Fibroblast of skin of left quadriceps (primary cell): ENCODE data around the gene CNTNAP2.
A peak's percentile ranks its signal among the peaks of the same experiment; 100 is the strongest.
"Not testable (repeated sequence)": the region's sequence is repeated elsewhere in the genome, so short reads cannot be mapped to it uniquely, and the experiment has no call there.

Source experiments
- DNase-seq, 2 experiments: peaks; one replicate each; pipeline ENCODE4 v3.0.0-alpha.2; 2013; ENCODE audit warnings: low read depth in 2 of 2

Gene CNTNAP2

GRCh38 chr7:147756300-147756699, 1639.7 kb downstream of the CNTNAP2 start:
- no peak for DNase-seq

- no peak for DNase-seq
Measured at GRCh38 chr7:147759327-147759943, 1642.8 kb downstream of the CNTNAP2 start.

- DNase-seq, result peak in 1 of 2 experiments; percentile 5
Measured at GRCh38 chr7:147765301-147765700, 1648.7 kb downstream of the CNTNAP2 start.

- no peak for DNase-seq
Measured at GRCh38 chr7:147771344-147771743, 1654.7 kb downstream of the CNTNAP2 start.

- DNase-seq, result no peak
Measured at GRCh38 chr7:147774461-147774860, 1657.9 kb downstream of the CNTNAP2 start.

- no peak for DNase-seq
Measured at GRCh38 chr7:147775516-147776284, 1659.1 kb downstream of the CNTNAP2 start.

GRCh38 chr7:147777309-147777708, 1660.7 kb downstream of the CNTNAP2 start:
- no peak for DNase-seq

- DNase-seq, result no peak
Measured at GRCh38 chr7:147779949-147780348, 1663.3 kb downstream of the CNTNAP2 start.

- DNase-seq, result no peak
Measured at GRCh38 chr7:147796581-147796980, 1680.0 kb downstream of the CNTNAP2 start.

- DNase-seq, result peak; percentile 3 to 5
Measured at GRCh38 chr7:147798001-147798400, 1681.4 kb downstream of the CNTNAP2 start.

- DNase-seq, result not testable (repeated sequence)
Measured at GRCh38 chr7:147801762-147802161, 1685.2 kb downstream of the CNTNAP2 start.

GRCh38 chr7:147803151-147803550, 1686.5 kb downstream of the CNTNAP2 start:
- DNase-seq, result no peak

GRCh38 chr7:147803606-147804005, 1687.0 kb downstream of the CNTNAP2 start:
- DNase-seq, result no peak

GRCh38 chr7:147804032-147804431, 1687.4 kb downstream of the CNTNAP2 start:
- peak; percentile 14 to 23 for DNase-seq

- no peak for DNase-seq
Measured at GRCh38 chr7:147805996-147806576, 1689.5 kb downstream of the CNTNAP2 start.

GRCh38 chr7:147809786-147810185, 1693.2 kb downstream of the CNTNAP2 start:
- no peak for DNase-seq

GRCh38 chr7:147810269-147810668, 1693.7 kb downstream of the CNTNAP2 start:
- no peak for DNase-seq

- DNase-seq, result no peak
Measured at GRCh38 chr7:147811923-147812322, 1695.3 kb downstream of the CNTNAP2 start.

GRCh38 chr7:147813316-147813715, 1696.7 kb downstream of the CNTNAP2 start:
- no peak for DNase-seq

GRCh38 chr7:147818317-147818716, 1701.7 kb downstream of the CNTNAP2 start:
- no peak for DNase-seq

- DNase-seq, result no peak
Measured at GRCh38 chr7:147824671-147825070, 1708.1 kb downstream of the CNTNAP2 start.

GRCh38 chr7:147829016-147829415, 1712.4 kb downstream of the CNTNAP2 start:
- no peak for DNase-seq

GRCh38 chr7:147833557-147833956, 1717.0 kb downstream of the CNTNAP2 start:
- no peak for DNase-seq
